Body of pancreas (tissue), 4 donors: Measurements from ENCODE around the gene CACNA1C. TPM values are rescaled to one million over a fixed set of nuclear protein-coding genes. Genes with fewer than 3 reads are reported as not detected.

ENCODE experiments used
- ATAC-seq: fragments of 150-250 bp; one replicate; pipeline ENCODE4 v1.9.1; 2016
- DNase-seq, 4 donors: peaks; one replicate each; pipeline ENCODE4 v3.0.0-alpha.2; 2019
- H3K27ac ChIP-seq, 4 donors: fragments of 200-600 bp; sonication (generic); 1 replicate in 3 of 4; 2 replicates in 1 of 4; pipeline versions ENCODE4 v1.5.1 to v1.6.1; 2016 to 2019; ENCODE audit warnings: mild to moderate bottlenecking in 1 of 4, mixed read lengths in 1 of 4, moderate library complexity in 1 of 4
- H3K27me3 ChIP-seq, 2 donors: fragments of 200-600 bp; sonication (generic); one replicate each; pipeline ENCODE4 v1.6.0; 2016; ENCODE audit warnings: mild to moderate bottlenecking in 1 of 2
- H3K36me3 ChIP-seq, 2 donors: fragments of 200-600 bp; sonication (generic); replicated peaks in 1 of 2; 2 replicates each; pipeline ENCODE4 v1.5.1; 2016; ENCODE audit warnings: low read depth in 2 of 2; ENCODE audit not compliant: insufficient read depth in 1 of 2
- H3K4me1 ChIP-seq: fragments of 200-600 bp; sonication (generic); one replicate; pipeline ENCODE4 v1.6.0; 2016
- H3K4me3 ChIP-seq, 2 donors: fragments of 200-600 bp; sonication (generic); 1 replicate in 1 of 2; 2 replicates in 1 of 2; pipeline ENCODE4 v1.5.1; 2016 to 2019
- H3K9me3 ChIP-seq, 3 donors: fragments of 200-600 bp; sonication (generic); 1 replicate in 2 of 3; 2 replicates in 1 of 3; pipeline ENCODE4 v1.5.1; 2016
- CTCF ChIP-seq, 7 experiments: fragments of 450-650 bp in 4 of 7; fragments of 200-600 bp in 3 of 7; sonication (generic) in 3 of 7; IDR thresholded peaks; one replicate each; pipeline ENCODE4 v1.5.1; 2016 to 2019; ENCODE audit warnings: antibody characterized with exemption in 7 of 7
- POLR2A ChIP-seq, 3 donors: fragments of 450-650 bp; IDR thresholded peaks; one replicate each; pipeline ENCODE4 v1.6.1; 2016; ENCODE audit warnings: antibody characterized with exemption in 3 of 3, mild to moderate bottlenecking in 2 of 3
- WGBS, 2 donors: methylation state at CpG; one replicate each; pipeline ENCODE4 v1.1.5; 2017; 5-methylcytosine and 5-hydroxymethylcytosine counted together
- intact Hi-C: fragments of 100-400 bp; cut with DNase I; formaldehyde crosslinking; loops from one replicate; pipeline ENCODE4 v1.15.1; 2023
- total RNA-seq, 2 donors: library from RNA; depleted of rRNA; stranded (reverse); fragments of >200 nt; gene quantifications; one replicate each; pipeline ENCODE4 v1.1.0, GENCODE V29; 2016

CACNA1C gene
- total RNA-seq, 2 donors from 2014 or later: 2.3 to 4.4 TPM

DNA sequence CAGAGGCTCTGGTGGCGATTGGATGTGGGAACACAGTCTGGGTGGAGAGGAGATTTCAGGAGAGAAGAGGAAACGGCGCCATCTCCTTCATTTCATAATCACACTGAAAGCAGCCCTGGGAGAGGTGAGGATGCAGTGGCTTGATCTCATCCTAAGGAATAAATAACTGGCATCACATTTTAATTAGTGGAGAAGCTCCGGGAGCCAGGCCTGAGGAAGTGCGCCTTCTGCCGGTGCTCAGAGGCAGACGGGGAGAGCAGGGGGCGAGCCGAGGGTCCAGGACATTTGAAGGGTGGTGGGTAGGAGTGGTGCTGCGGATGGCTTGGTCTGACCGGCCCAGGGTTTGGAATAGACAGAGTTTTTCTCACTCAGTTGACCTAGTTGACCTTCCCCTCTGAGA is 265.0 kb downstream of the CACNA1C start:
- intact Hi-C loops: no loop called here
- Histone ChIP-seq H3K36me3 (no peaks in the 10 kb centered on the region), H3K27ac (no peak overlapping the region), H3K4me3 (no peak overlapping the region), H3K27me3 (no peaks in the 10 kb centered on the region), H3K4me1 (no peaks in the 10 kb centered on the region), H3K9me3 (no peaks in the 10 kb centered on the region)
- 72 to 74% methylated on average over 11 of the region's 11 CpGs for WGBS, 2 donors
- TF ChIP-seq CTCF (IDR thresholded peaks at IDR 0.05): no peak
- no peak for TF ChIP-seq POLR2A (IDR thresholded peaks at IDR 0.05)
- no peak for DNase-seq
- no peak for ATAC-seq

DNA sequence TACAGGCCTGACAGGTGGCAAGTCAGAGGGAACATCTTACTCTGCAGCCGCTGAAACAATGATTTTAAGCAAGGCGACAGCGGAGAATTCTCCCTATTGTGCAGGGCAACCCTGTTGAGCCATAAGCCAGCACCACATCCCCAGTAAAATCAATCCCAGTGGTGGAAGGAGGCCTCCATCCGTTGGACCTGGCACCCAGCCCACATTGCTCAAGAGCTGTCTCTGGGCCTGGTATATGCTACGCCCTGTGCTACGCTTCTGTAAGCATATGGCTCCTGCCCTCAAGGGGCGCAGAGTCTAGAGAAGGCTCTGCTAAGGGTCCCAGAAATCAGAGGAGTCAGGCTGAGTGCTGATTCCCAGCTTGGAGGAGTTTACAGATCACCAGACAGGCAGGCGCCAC is 265.5 kb downstream of the CACNA1C start:
- Histone ChIP-seq H3K27ac (no peak overlapping the region), H3K4me1 (no peaks in the 10 kb centered on the region)
- no peak for ATAC-seq

GRCh38 chr12:2319136-2319535 is 266.3 kb downstream of the CACNA1C start:
- DNase-seq (no peak), ATAC-seq (no peak)
- 88 to 90% methylated on average over 14 of the region's 14 CpGs for WGBS, 2 donors
- peaks cover under 1% of the 10 kb centered on the region for H3K4me1 ChIP-seq
- H3K27me3 ChIP-seq: no peaks in the 10 kb centered on the region
- no peaks in the 10 kb centered on the region for H3K36me3 ChIP-seq
- TF ChIP-seq POLR2A (IDR thresholded peaks at IDR 0.05): no peak
- no peak for TF ChIP-seq CTCF (IDR thresholded peaks at IDR 0.05)
- H3K9me3 ChIP-seq: no peaks in the 10 kb centered on the region
- H3K4me3 ChIP-seq: no peak overlapping the region
- intact Hi-C loops: no loop called here
- no peak overlapping the region for H3K27ac ChIP-seq

More for the DNA sequence above, 265.5 kb downstream of the CACNA1C start:
- Histone ChIP-seq H3K36me3 (no peaks in the 10 kb centered on the region), H3K27me3 (no peaks in the 10 kb centered on the region), H3K9me3 (no peaks in the 10 kb centered on the region), H3K4me3 (no peak overlapping the region)
- no peak for DNase-seq
- 82 to 95% methylated on average over 5 to 8 of the region's 8 CpGs for whole genome bisulfite sequencing, 2 donors
- intact Hi-C loops: no loop called here
- TF ChIP-seq POLR2A (IDR thresholded peaks at IDR 0.05) (no peak), CTCF (IDR thresholded peaks at IDR 0.05) (no peak)

DNA sequence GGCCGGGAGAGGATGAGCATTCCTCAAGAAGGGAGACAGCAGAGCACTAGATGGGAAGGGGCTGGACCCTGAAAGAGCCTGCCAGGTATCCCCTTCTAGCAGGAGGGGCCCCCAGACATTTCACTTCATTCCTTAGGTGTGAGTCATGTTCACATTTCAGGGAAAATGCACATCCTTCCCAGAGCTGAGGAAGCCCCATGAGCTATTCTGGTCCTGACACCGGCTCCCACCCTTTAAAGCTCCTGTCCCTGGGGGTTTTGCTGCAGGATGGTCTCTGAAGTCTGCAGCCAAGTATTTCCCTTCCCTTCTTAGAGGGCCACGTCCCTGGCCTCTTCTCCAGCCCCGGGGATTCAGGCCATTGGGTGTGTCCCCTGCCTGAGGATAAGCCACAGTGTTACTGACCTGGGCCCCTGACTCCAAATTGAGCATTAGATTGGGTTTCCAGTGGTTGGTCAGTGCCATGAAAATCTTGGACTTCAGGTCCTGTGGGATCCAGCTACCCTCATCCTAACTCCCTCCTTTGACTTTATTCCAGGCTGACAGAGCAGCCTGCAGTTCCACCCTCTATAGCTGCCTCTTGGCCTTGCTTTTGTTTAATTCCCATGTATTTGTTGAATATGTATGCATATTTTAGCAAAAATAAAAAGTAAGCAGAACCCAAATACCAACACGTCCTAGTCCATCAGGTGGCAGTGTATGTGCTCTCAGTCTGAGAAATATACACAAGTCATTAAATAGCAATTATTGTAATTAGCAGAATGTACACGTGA is 267.1 kb downstream of the CACNA1C start:
- WGBS, 2 donors: 69 to 76% methylated on average over 6 of the region's 6 CpGs
- intact Hi-C loops: no loop called here

More for the DNA sequence above, 267.1 kb downstream of the CACNA1C start:
- Histone ChIP-seq H3K27me3 (no peaks in the 10 kb centered on the region), H3K4me1 (peaks cover 8% of the 10 kb centered on the region), H3K36me3 (no peaks in the 10 kb centered on the region), H3K9me3 (no peaks in the 10 kb centered on the region), H3K4me3 (no peak overlapping the region), H3K27ac (no peak overlapping the region)
- TF ChIP-seq POLR2A (IDR thresholded peaks at IDR 0.05) (no peak), CTCF (IDR thresholded peaks at IDR 0.05) (no peak)
- DNase-seq: no peak
- ATAC-seq: peak; percentile 33
